HTERT RPE-1 (cell line): ENCODE measurements around the gene VAV3.

Source experiments
- in situ Hi-C: fragments of 300-500 bp; cut with MboI; formaldehyde crosslinking; loops from 4 replicates; pipeline ENCODE4 v1.14.3; 2020; ENCODE audit warnings: low sequenced_read_pairs

The VAV3 gene

GRCh38 chr1:107548276-107548675, 416.7 kb downstream of the VAV3 start:
- in situ Hi-C loops, result no loop called here

GRCh38 chr1:107547363-107548155, 417.4 kb downstream of the VAV3 start:
- in situ Hi-C loops, result no loop called here

- in situ Hi-C loops, result no loop called here
Observed at GRCh38 chr1:107546576-107546975, 418.4 kb downstream of the VAV3 start.

GRCh38 chr1:107545879-107546278, 419.1 kb downstream of the VAV3 start:
- in situ Hi-C loops, result no loop called here

GRCh38 chr1:107545056-107545577, 419.9 kb downstream of the VAV3 start:
- in situ Hi-C loops, result no loop called here

- in situ Hi-C loops, result no loop called here
Observed at GRCh38 chr1:107544285-107544684, 420.7 kb downstream of the VAV3 start.

- in situ Hi-C loops, result no loop called here
Observed at GRCh38 chr1:107541412-107541811, 423.6 kb downstream of the VAV3 start.

GRCh38 chr1:107538502-107538901, 426.5 kb downstream of the VAV3 start:
- in situ Hi-C loops, result no loop called here

GRCh38 chr1:107536266-107536665, 428.7 kb downstream of the VAV3 start:
- in situ Hi-C loops, result no loop called here

GRCh38 chr1:107535091-107535490, 429.9 kb downstream of the VAV3 start:
- in situ Hi-C loops, result no loop called here

GRCh38 chr1:107534632-107535031, 430.3 kb downstream of the VAV3 start:
- in situ Hi-C loops, result no loop called here

GRCh38 chr1:107533436-107533835, 431.5 kb downstream of the VAV3 start:
- in situ Hi-C loops, result no loop called here

- in situ Hi-C loops, result no loop called here
Observed at GRCh38 chr1:107532318-107532717, 432.7 kb downstream of the VAV3 start.

- in situ Hi-C loops, result no loop called here
Observed at GRCh38 chr1:107531065-107531908, 433.7 kb downstream of the VAV3 start.

- in situ Hi-C loops, result no loop called here
Observed at GRCh38 chr1:107530543-107530942, 434.4 kb downstream of the VAV3 start.

- in situ Hi-C loops, result no loop called here
Observed at GRCh38 chr1:107529511-107530149, 435.4 kb downstream of the VAV3 start.

- in situ Hi-C loops, result no loop called here
Observed at GRCh38 chr1:107526524-107527198, 438.3 kb downstream of the VAV3 start.

GRCh38 chr1:107525961-107526360, 439.0 kb downstream of the VAV3 start:
- in situ Hi-C loops, result no loop called here

GRCh38 chr1:107525145-107525544, 439.8 kb downstream of the VAV3 start:
- in situ Hi-C loops, result no loop called here

GRCh38 chr1:107524301-107524700, 440.7 kb downstream of the VAV3 start:
- in situ Hi-C loops, result no loop called here

- in situ Hi-C loops, result no loop called here
Observed at GRCh38 chr1:107523736-107524135, 441.2 kb downstream of the VAV3 start.
